Peyer's patch (tissue), 4 donors: ENCODE data around the gene GTF2F2. TPM values are rescaled to one million over a fixed set of nuclear protein-coding genes. Genes with fewer than 3 reads are reported as not detected.
"Not testable (repeated sequence)": the region's sequence is repeated elsewhere in the genome, so short reads cannot be mapped to it uniquely, and the experiment has no call there.

Source experiments
- DNase-seq, 3 donors: peaks; one replicate each; pipeline ENCODE4 v3.0.0-alpha.2; 2017 to 2019
- H3K27ac ChIP-seq, 4 donors: fragments of 200-600 bp; sonication (generic); one replicate each; pipeline ENCODE4 v1.5.1; 2016 to 2019
- H3K27me3 ChIP-seq, 2 donors: fragments of 200-600 bp; sonication (generic); one replicate each; pipeline ENCODE4 v1.5.1; 2019
- H3K36me3 ChIP-seq, 3 donors: fragments of 200-600 bp; sonication (generic); one replicate each; pipeline ENCODE4 v1.5.1; 2016 to 2019
- H3K4me1 ChIP-seq, 4 donors: fragments of 200-600 bp; sonication (generic); one replicate each; pipeline ENCODE4 v1.5.1; 2016 to 2019
- H3K4me3 ChIP-seq, 4 donors: fragments of 200-600 bp; sonication (generic); 1 replicate in 3 of 4; 2 replicates in 1 of 4; pipeline ENCODE4 v1.5.1; 2016 to 2019; ENCODE audit warnings: mild to moderate bottlenecking in 1 of 4
- H3K9me3 ChIP-seq, 4 donors: fragments of 200-600 bp; sonication (generic); one replicate each; pipeline ENCODE4 v1.5.1; 2016 to 2019; ENCODE audit warnings: mild to moderate bottlenecking in 1 of 4
- CTCF ChIP-seq, 6 experiments: fragments of 450-650 bp in 4 of 6; fragments of 200-600 bp in 2 of 6; sonication (generic) in 1 of 6; IDR thresholded peaks; one replicate each; pipeline ENCODE4 v1.5.1; 2017 to 2019; ENCODE audit warnings: antibody characterized with exemption in 6 of 6, mild to moderate bottlenecking in 3 of 6, moderate library complexity in 1 of 6
- POLR2A ChIP-seq, 2 donors: fragments of 450-650 bp; IDR thresholded peaks; one replicate each; pipeline ENCODE4 v1.5.1; 2017; ENCODE audit warnings: antibody characterized with exemption in 2 of 2, mild to moderate bottlenecking in 2 of 2, moderate library complexity in 2 of 2
- total RNA-seq, 4 donors: library from RNA; depleted of rRNA; stranded (reverse); fragments of >200 nt; gene quantifications; one replicate each; pipeline ENCODE4 v1.1.0, GENCODE V29; 2016

Gene GTF2F2
- total RNA-seq, 4 donors from 2014 or later: 8.2 to 14.0 (median 12.4) TPM

- no peak for DNase-seq
- Histone ChIP-seq H3K4me3 (no peak overlapping the region), H3K27me3 (no peaks in the 10 kb centered on the region), H3K36me3 (no peaks in the 10 kb centered on the region), H3K4me1 (no peaks in the 10 kb centered on the region), H3K9me3 (no peaks in the 10 kb centered on the region), H3K27ac (no peak overlapping the region)
- TF ChIP-seq POLR2A (IDR thresholded peaks at IDR 0.05) (no peak), CTCF (IDR thresholded peaks at IDR 0.05) (no peak)
Measured at GRCh38 chr13:45296259-45296658, 175.9 kb downstream of the GTF2F2 start.

- Histone ChIP-seq H3K4me3 (no peak overlapping the region), H3K27me3 (no peaks in the 10 kb centered on the region), H3K36me3 (no peaks in the 10 kb centered on the region), H3K27ac (no peak overlapping the region), H3K9me3 (no peaks in the 10 kb centered on the region), H3K4me1 (no peaks in the 10 kb centered on the region)
- no peak for DNase-seq
- TF ChIP-seq CTCF (IDR thresholded peaks at IDR 0.05): no peak
- no peak for TF ChIP-seq POLR2A (IDR thresholded peaks at IDR 0.05)
Measured at GRCh38 chr13:45297456-45298205, 177.3 kb downstream of the GTF2F2 start.

GRCh38 chr13:45298206-45298505 is 177.8 kb downstream of the GTF2F2 start:
- Histone ChIP-seq H3K27me3 (no peaks in the 10 kb centered on the region), H3K36me3 (no peaks in the 10 kb centered on the region), H3K4me1 (no peaks in the 10 kb centered on the region), H3K27ac (no peak overlapping the region), H3K4me3 (no peak overlapping the region), H3K9me3 (no peaks in the 10 kb centered on the region)
- TF ChIP-seq CTCF (IDR thresholded peaks at IDR 0.05) (no peak), POLR2A (IDR thresholded peaks at IDR 0.05) (no peak)
- no peak for DNase-seq

GRCh38 chr13:45298550-45298949 is 178.2 kb downstream of the GTF2F2 start:
- H3K4me1 ChIP-seq, H3K9me3 ChIP-seq, H3K36me3 ChIP-seq, H3K27me3 ChIP-seq, DNase-seq, H3K4me3 ChIP-seq, H3K27ac ChIP-seq: not testable (repeated sequence)

- no peaks in the 10 kb centered on the region for H3K9me3 ChIP-seq
- no peaks in the 10 kb centered on the region for H3K4me1 ChIP-seq
- no peak for DNase-seq
- no peak overlapping the region for H3K27ac ChIP-seq
- H3K4me3 ChIP-seq: no peak overlapping the region
- H3K36me3 ChIP-seq: no peaks in the 10 kb centered on the region
- H3K27me3 ChIP-seq: no peaks in the 10 kb centered on the region
- TF ChIP-seq POLR2A (IDR thresholded peaks at IDR 0.05) (no peak), CTCF (IDR thresholded peaks at IDR 0.05) (no peak)
Measured at GRCh38 chr13:45299194-45299593, 178.9 kb downstream of the GTF2F2 start.

GRCh38 chr13:45300190-45300985 is 180.1 kb downstream of the GTF2F2 start:
- TF ChIP-seq CTCF (IDR thresholded peaks at IDR 0.05) (no peak), POLR2A (IDR thresholded peaks at IDR 0.05) (no peak)
- no peak for DNase-seq

More at GRCh38 chr13:45300190-45300985, 180.1 kb downstream of the GTF2F2 start:
- no peak overlapping the region for H3K4me3 ChIP-seq
- H3K4me1 ChIP-seq: no peaks in the 10 kb centered on the region
- H3K27me3 ChIP-seq: no peaks in the 10 kb centered on the region
- H3K27ac ChIP-seq: no peak overlapping the region
- H3K9me3 ChIP-seq: no peaks in the 10 kb centered on the region
- H3K36me3 ChIP-seq: no peaks in the 10 kb centered on the region
